ENCODE data around the gene NCOR1. TPM values are rescaled to one million over a fixed set of nuclear protein-coding genes. Genes with fewer than 3 reads are reported as not detected.

NCOR1 gene
- total and polyA plus RNA-seq, 2 of the 13 experiments (the other 11 are each of a cell fraction or from before 2014, with no cell fraction given), result 57.0 to 71.7 TPM

GRCh38 chr17:16046966-16047365 lies 168.4 kb downstream of the NCOR1 start:
- BruUV-seq (replicated peaks), result no TSS peak
- Histone ChIP-seq H3K9me3 (ENCODE audit: low read length) (no peaks in the 10 kb centered on the region), H2AFZ (ENCODE audit: low read length) (no peak overlapping the region), H3K4me1 (ENCODE audit: insufficient read depth, low read length) (peaks cover 28% of the 10 kb centered on the region), H4K20me1 (ENCODE audit: insufficient read depth, low read length) (no peaks in the 10 kb centered on the region), H3K9ac (ENCODE audit: insufficient read depth, low read depth, low read length) (no peak overlapping the region), H3K27me3 (ENCODE audit: control insufficient read depth in 1 of 2, insufficient read depth in 2 of 2, low read length in 2 of 2) (no peaks in the 10 kb centered on the region), H3K4me3 (replicated peaks in 1 of 3; ENCODE audit: insufficient read depth in 1 of 3, low read depth in 2 of 3, low read length in 3 of 3) (no peak overlapping the region), H3K27ac (ENCODE audit: extremely low read length, insufficient read depth, low read length) (no peak overlapping the region), H3K79me2 (ENCODE audit: insufficient read depth, low read length) (peaks cover 3% of the 10 kb centered on the region), H3K36me3 (replicated peaks in 1 of 2; ENCODE audit: control insufficient read depth in 1 of 2, insufficient read depth in 2 of 2, low read length in 2 of 2) (peaks cover 22 to 66% of the 10 kb centered on the region in 2 experiments), H3K4me2 (ENCODE audit: low read depth, low read length) (no peak overlapping the region)
- 100% methylated on average over 3 of the region's 3 CpGs for WGBS (ENCODE audit: low lambda C conversion rate)
- FAIRE-seq, result no peak
- POLR2A ChIA-PET, result no interaction called here
- CTCF ChIA-PET (ENCODE audit: low intra/inter-chr PET ratio, low total read pairs), result no interaction called here
- no peak for DNase-seq (ENCODE audit: low spot score)
- ATAC-seq, result no peak
- intact Hi-C loops (cut with micrococcal nuclease; ENCODE audit: unreplicated experiment) (no loop called here), in situ Hi-C loops (cut with HindIII; ENCODE audit: extremely low pct_ligation_motif_present, low pct_unique_long_range_greater_than_20kb) (no loop called here)
- no peak for TF ChIP-seq SRSF1 (optimal IDR thresholded peaks at IDR 0.05; ENCODE audit: low read depth, low read length)
- no peak for TF ChIP-seq FOXJ3 (CRISPR knock-in tag; IDR thresholded peaks at IDR 0.05; ENCODE audit: borderline replicate concordance)
- TF ChIP-seq ATRX (CRISPR knock-in tag; IDR thresholded peaks at IDR 0.05; ENCODE audit: borderline replicate concordance), result no peak
- TF ChIP-seq HNF1B (CRISPR knock-in tag; IDR thresholded peaks at IDR 0.05), result no peak
- TF ChIP-seq ZNF33A (CRISPR knock-in tag; IDR thresholded peaks at IDR 0.05; ENCODE audit: borderline replicate concordance), result no peak
- TF ChIP-seq ZBED4 (CRISPR knock-in tag; IDR thresholded peaks at IDR 0.05; ENCODE audit: borderline replicate concordance), result no peak
- no peak for TF ChIP-seq ZBTB34 (CRISPR knock-in tag; IDR thresholded peaks at IDR 0.05)
